C4-2B (cell line): ENCODE results near the gene FLT1.

Experiments
- CTCF ChIP-seq: fragments of 450-650 bp; conservative IDR thresholded peaks from 2 replicates; pipeline ENCODE4 v1.5.1; 2017; ENCODE audit warnings: mild to moderate bottlenecking
- ZFX ChIP-seq: fragments of 450-650 bp; IDR thresholded peaks from 2 replicates; pipeline ENCODE4 v1.6.1; 2017

- no peak for TF ChIP-seq CTCF
- no peak for TF ChIP-seq ZFX
These were observed 147.2 kb downstream of the FLT1 start for GRCh38 chr13:28347456-28348371.
